NCI-H345 (cell line): ENCODE data around the gene BRAT1.
"Not testable (repeated sequence)": the region's sequence is repeated elsewhere in the genome, so short reads cannot be mapped to it uniquely, and the experiment has no call there.

Experiments used
- DNase-seq: peaks from one replicate; lab custom pipeline; 2025; lab: John Stamatoyannopoulos, UW

Gene BRAT1

GRCh38 chr7:2583798-2584580, 28.7 kb upstream of the BRAT1 start:
- DNase-seq, result no peak

- no peak for DNase-seq
These were observed 26.8 kb upstream of the BRAT1 start for GRCh38 chr7:2582006-2582735.

- DNase-seq, result no peak
These were observed 25.3 kb upstream of the BRAT1 start for GRCh38 chr7:2580636-2581035.

DNA sequence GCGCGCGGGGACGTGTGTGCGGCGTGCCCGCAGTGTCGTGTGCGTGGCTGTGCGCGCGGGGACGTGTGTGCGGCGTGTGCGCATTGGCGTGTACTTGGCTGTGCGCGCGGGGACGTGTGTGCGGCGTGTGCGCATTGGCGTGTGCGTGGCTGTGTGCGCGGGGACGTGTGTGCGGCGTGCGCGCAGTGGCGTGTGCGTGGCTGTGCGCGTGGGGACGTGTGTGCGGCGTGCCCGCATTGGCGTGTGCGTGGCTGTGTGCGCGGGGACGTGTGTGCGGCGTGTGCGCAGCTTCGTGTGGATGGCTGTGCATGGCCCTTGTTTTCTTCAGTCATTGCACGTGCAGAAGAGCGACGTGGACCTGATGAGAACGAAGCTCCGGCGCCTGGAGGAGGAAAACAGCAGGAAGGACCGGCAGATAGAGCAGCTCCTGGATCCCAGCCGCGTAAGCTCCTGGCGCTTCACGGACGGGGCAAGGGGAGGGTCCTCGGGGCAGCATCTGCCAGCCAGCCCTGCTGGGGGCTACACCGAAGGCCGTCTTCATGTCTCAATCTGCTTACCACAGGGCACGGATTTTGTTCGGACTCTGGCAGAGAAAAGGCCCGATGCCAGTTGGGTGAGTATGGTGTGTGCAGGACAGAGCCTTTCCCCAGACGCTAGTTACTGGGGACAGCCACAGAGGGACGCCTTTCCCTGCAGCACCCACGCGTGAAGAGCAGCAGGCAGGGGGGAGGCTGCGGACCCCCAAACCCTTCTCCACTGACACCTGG, 22.8 kb upstream of the BRAT1 start:
- DNase-seq, result no peak

DNA sequence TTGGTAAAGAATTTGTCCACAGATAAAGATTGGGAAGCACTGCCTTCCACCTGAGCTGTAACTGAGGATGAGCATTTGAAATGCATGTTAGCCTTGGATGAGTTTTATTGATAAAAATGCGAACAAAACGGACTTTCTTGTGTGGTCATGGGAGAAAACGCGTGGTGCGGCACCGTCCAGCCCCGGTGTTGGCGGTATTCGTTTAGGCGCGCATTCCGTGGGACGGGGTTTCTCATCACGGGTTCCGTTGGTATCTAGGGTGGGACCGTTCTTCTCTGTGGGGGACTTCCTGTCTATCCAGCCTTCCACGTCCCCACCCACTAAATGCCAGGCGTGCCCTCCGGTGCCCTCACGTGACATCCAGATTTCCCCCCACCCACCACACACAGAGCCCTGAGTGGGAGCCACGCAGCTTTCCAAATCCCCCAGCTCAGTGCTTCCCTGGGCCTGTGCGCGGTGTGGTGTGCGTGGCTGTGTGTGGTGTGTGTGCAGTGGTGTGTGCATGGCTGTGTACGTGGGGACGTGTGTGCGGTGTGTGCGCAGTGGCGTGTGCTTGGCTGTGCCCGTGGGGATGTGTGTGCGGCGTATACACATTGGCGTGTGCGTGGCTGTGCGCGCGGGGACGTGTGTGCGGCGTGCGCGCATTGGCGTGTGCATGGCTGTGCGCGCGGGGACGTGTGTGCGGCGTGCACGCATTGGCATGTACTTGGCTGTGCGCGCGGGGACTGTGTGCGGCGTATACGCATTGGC, 21.6 kb upstream of the BRAT1 start:
- no peak for DNase-seq

DNA sequence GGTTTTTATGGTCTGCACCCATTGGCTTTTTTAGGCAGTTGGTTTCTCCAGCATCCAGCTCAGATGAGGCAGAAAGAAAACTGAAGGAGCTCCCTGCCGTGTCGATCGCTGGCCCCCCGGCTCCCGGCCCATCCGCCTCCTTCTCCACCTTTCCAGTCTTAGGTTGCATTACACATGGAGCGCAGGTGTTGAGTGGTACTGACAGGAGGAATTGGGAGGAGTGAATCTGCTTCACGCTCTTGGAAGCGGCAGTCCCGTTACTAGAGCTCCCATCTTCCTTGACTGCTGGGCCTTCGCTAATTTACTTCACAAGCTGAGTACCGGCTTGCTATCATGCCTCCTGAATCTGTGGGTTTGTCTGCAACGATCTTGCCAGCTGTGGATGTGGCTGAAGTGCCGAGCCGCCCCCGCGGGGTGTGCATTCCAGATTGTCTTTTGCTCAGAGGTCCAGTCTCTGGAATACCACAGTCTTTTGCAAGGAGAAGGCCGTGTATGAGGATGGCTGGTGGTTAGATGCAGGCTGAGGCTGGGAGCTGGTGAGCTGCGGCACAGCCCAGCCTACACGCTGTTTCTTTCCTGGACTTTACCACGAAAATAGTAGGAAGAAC, 20.5 kb upstream of the BRAT1 start:
- no peak for DNase-seq

- DNase-seq, result no peak
These were observed 19.9 kb upstream of the BRAT1 start for GRCh38 chr7:2575046-2575732.

GRCh38 chr7:2573761-2574160, 18.4 kb upstream of the BRAT1 start:
- DNase-seq, result no peak

- DNase-seq, result no peak
These were observed 16.9 kb upstream of the BRAT1 start for GRCh38 chr7:2572101-2572842.

- DNase-seq, result no peak
These were observed 16.1 kb upstream of the BRAT1 start for GRCh38 chr7:2571409-2571808.

- DNase-seq, result no peak
These were observed 14.7 kb upstream of the BRAT1 start for GRCh38 chr7:2570021-2570420.

DNA sequence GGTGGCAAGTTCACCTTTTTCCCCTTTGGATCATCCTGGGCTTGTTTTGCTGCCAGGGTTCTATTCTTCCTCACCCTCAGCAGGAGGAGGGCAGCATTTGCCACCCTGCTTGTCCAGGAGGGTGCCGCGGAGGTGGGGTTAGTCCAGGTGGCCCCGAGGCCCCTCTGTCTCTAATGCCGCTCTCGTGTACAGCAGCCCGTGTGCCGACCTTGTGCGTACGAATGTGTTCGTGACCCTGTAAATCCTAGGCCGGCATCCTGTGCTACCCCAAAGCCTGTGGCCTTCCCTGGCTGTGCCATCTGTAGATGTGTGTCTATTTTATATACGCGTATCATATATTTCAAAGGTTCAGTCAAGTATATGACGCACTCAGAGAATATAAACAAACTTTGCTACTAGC, 14.1 kb upstream of the BRAT1 start:
- no peak for DNase-seq

GRCh38 chr7:2568521-2569223, 13.3 kb upstream of the BRAT1 start:
- no peak for DNase-seq

GRCh38 chr7:2567679-2568278, 12.5 kb upstream of the BRAT1 start:
- no peak for DNase-seq

- no peak for DNase-seq
These were observed 11.8 kb upstream of the BRAT1 start for GRCh38 chr7:2566890-2567678.

- no peak for DNase-seq
These were observed 11.1 kb upstream of the BRAT1 start for GRCh38 chr7:2566348-2566889.

GRCh38 chr7:2564970-2565540, 9.7 kb upstream of the BRAT1 start:
- DNase-seq, result no peak

- not testable (repeated sequence) for DNase-seq
These were observed 8.6 kb upstream of the BRAT1 start for GRCh38 chr7:2563955-2564354.
